ENCODE results near the gene PCNX1. TPM values are rescaled to one million over a fixed set of nuclear protein-coding genes. Genes with fewer than 3 reads are reported as not detected.

Gene PCNX1
- total RNA-seq, 1 donor = 51.0 TPM

- TF ChIP-seq CTCF (IDR thresholded peaks at IDR 0.05; ENCODE audit: extremely low read depth, low read depth, low read length) = no peak
- peak overlapping the region; percentile 37 for H2AFZ ChIP-seq (ENCODE audit: low read length)
- no peaks in the 10 kb centered on the region for H3K79me2 ChIP-seq (ENCODE audit: insufficient read depth, low read length)
- H3K27me3 ChIP-seq (ENCODE audit: insufficient read depth, low read length) = no peaks in the 10 kb centered on the region
- H3K4me2 ChIP-seq (ENCODE audit: insufficient read depth, low read length) = peak overlapping the region; percentile 75
- no peak for DNase-seq (ENCODE audit: insufficient read length, low spot score, missing footprints)
- peak overlapping the region; percentile 86 for H3K27ac ChIP-seq (ENCODE audit: low read depth, low read length)
- no peaks in the 10 kb centered on the region for H3K9me3 ChIP-seq (ENCODE audit: low read depth, low read length)
- H4K20me1 ChIP-seq (ENCODE audit: insufficient read depth, low read length) = no peaks in the 10 kb centered on the region
- H3K4me3 ChIP-seq (ENCODE audit: insufficient read depth, low read length) = peak overlapping the region; percentile 37
- H3K4me1 ChIP-seq (ENCODE audit: insufficient read depth, low read length) = peaks cover 41% of the 10 kb centered on the region
- H3K36me3 ChIP-seq (ENCODE audit: insufficient read depth, low read length) = no peaks in the 10 kb centered on the region
Observed at GRCh38 chr14:70887207-70887681, 20.0 kb upstream of the PCNX1 start.

DNA sequence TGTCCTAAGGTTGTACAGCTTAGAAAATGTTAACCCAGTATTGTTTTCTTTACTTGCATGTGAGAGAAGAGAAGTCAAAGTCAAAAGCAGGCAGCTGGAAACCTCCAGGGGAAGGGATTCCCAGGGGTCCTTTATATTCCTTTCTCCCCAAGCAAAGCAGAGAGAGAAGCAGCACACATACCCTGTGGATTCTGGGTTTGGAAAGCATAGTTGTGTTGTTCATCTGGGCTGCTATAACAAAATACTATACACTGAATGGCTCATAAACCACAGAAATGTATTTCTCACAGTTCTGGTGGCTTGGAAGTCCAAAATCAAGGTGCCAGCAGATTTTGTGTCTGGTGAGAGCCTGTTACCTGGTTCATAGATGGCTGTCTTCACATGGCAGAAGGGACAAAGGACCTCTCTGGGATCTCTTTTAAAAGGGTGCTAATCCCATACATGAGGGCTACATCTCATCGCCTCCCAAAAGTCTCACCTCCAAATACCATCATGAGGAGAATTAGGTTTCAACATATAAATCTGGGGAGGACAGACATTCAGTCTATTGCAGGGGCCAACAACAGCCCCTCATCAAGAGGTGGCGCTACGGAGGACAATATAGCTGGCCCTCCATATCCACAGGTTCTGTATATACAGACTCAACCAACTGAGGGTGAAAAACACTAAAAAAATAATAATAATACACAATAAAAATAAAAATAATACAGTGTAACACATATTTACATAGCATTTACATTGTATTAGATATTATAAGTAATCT lies 19.3 kb upstream of the PCNX1 start:
- Histone ChIP-seq H4K20me1 (ENCODE audit: insufficient read depth, low read length) (no peaks in the 10 kb centered on the region), H2AFZ (ENCODE audit: low read length) (peak overlapping the region; percentile 37), H3K4me2 (ENCODE audit: insufficient read depth, low read length) (peak overlapping the region; percentile 75), H3K9me3 (ENCODE audit: low read depth, low read length) (no peaks in the 10 kb centered on the region), H3K4me1 (ENCODE audit: insufficient read depth, low read length) (peaks cover 38% of the 10 kb centered on the region), H3K4me3 (ENCODE audit: insufficient read depth, low read length) (peak overlapping the region; percentile 37), H3K27me3 (ENCODE audit: insufficient read depth, low read length) (no peaks in the 10 kb centered on the region), H3K27ac (ENCODE audit: low read depth, low read length) (peak overlapping the region; percentile 86), H3K36me3 (ENCODE audit: insufficient read depth, low read length) (no peaks in the 10 kb centered on the region), H3K79me2 (ENCODE audit: insufficient read depth, low read length) (no peaks in the 10 kb centered on the region)
- no peak for DNase-seq (ENCODE audit: insufficient read length, low spot score, missing footprints)
- no peak for TF ChIP-seq CTCF (IDR thresholded peaks at IDR 0.05; ENCODE audit: extremely low read depth, low read depth, low read length)

DNA sequence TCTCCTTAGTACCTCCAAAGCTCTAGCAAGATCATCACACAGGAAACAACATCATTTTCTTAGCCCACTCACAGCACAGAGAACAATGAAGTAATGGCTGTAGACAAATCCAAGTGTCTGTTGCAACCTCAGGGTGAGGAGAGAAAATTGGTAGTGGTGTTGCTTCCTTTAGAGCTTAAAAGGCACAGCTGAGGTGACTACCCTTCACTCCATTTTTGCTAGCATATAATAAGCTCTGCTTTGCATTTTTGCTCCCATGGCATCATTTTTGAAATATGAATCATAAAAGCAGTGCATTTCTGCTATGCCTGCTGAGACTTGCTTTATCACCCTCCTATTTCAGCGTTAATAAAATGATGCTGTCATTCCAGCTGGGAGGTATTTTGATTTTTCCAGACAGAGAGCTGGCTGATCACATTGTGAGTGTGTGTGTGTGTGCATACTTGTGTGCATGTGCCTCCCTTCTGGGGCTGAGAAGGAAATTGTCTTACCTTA lies 18.5 kb upstream of the PCNX1 start:
- Histone ChIP-seq H3K79me2 (ENCODE audit: insufficient read depth, low read length) (no peaks in the 10 kb centered on the region), H3K27ac (ENCODE audit: low read depth, low read length) (peak overlapping the region; percentile 86), H3K4me1 (ENCODE audit: insufficient read depth, low read length) (peaks cover 30% of the 10 kb centered on the region), H3K4me3 (ENCODE audit: insufficient read depth, low read length) (no peak overlapping the region), H3K36me3 (ENCODE audit: insufficient read depth, low read length) (no peaks in the 10 kb centered on the region), H3K9me3 (ENCODE audit: low read depth, low read length) (no peaks in the 10 kb centered on the region), H2AFZ (ENCODE audit: low read length) (peak overlapping the region; percentile 12), H3K27me3 (ENCODE audit: insufficient read depth, low read length) (no peaks in the 10 kb centered on the region), H4K20me1 (ENCODE audit: insufficient read depth, low read length) (no peaks in the 10 kb centered on the region), H3K4me2 (ENCODE audit: insufficient read depth, low read length) (peak overlapping the region; percentile 5)
- DNase-seq (ENCODE audit: insufficient read length, low spot score, missing footprints) = peak; percentile 85
- no peak for TF ChIP-seq CTCF (IDR thresholded peaks at IDR 0.05; ENCODE audit: extremely low read depth, low read depth, low read length)

- H4K20me1 ChIP-seq (ENCODE audit: insufficient read depth, low read length) = no peaks in the 10 kb centered on the region
- no peaks in the 10 kb centered on the region for H3K27me3 ChIP-seq (ENCODE audit: insufficient read depth, low read length)
- no peak for DNase-seq (ENCODE audit: insufficient read length, low spot score, missing footprints)
- no peaks in the 10 kb centered on the region for H3K9me3 ChIP-seq (ENCODE audit: low read depth, low read length)
- TF ChIP-seq CTCF (IDR thresholded peaks at IDR 0.05; ENCODE audit: extremely low read depth, low read depth, low read length) = no peak
- peaks cover 30% of the 10 kb centered on the region for H3K4me1 ChIP-seq (ENCODE audit: insufficient read depth, low read length)
- H3K4me3 ChIP-seq (ENCODE audit: insufficient read depth, low read length) = no peak overlapping the region
- H3K4me2 ChIP-seq (ENCODE audit: insufficient read depth, low read length) = no peak overlapping the region
- H2AFZ ChIP-seq (ENCODE audit: low read length) = no peak overlapping the region
- H3K27ac ChIP-seq (ENCODE audit: low read depth, low read length) = peak overlapping the region; percentile 86
- H3K36me3 ChIP-seq (ENCODE audit: insufficient read depth, low read length) = no peaks in the 10 kb centered on the region
- H3K79me2 ChIP-seq (ENCODE audit: insufficient read depth, low read length) = no peaks in the 10 kb centered on the region
Observed at GRCh38 chr14:70889555-70889954, 17.7 kb upstream of the PCNX1 start.
